NCI-H774 (cell line): ENCODE data around the gene DNMT1.

Source experiments
- DNase-seq: peaks from one replicate; lab custom pipeline; 2025; lab: John Stamatoyannopoulos, UW

Gene DNMT1

DNA sequence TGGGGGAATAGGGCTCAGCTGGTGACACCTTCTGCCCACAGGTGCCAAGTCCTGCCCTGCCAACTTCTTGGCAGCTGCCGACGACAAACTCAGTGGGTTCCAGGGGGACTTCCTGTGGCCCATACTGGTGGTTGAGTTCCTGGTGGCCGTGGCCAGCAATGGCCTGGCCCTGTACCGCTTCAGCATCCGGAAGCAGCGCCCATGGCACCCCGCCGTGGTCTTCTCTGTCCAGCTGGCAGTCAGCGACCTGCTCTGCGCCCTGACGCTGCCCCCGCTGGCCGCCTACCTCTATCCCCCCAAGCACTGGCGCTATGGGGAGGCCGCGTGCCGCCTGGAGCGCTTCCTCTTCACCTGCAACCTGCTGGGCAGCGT is 81.2 kb downstream of the DNMT1 start:
- no peak for DNase-seq

GRCh38 chr19:10112895-10113591 is 81.7 kb downstream of the DNMT1 start:
- DNase-seq, result no peak

DNA sequence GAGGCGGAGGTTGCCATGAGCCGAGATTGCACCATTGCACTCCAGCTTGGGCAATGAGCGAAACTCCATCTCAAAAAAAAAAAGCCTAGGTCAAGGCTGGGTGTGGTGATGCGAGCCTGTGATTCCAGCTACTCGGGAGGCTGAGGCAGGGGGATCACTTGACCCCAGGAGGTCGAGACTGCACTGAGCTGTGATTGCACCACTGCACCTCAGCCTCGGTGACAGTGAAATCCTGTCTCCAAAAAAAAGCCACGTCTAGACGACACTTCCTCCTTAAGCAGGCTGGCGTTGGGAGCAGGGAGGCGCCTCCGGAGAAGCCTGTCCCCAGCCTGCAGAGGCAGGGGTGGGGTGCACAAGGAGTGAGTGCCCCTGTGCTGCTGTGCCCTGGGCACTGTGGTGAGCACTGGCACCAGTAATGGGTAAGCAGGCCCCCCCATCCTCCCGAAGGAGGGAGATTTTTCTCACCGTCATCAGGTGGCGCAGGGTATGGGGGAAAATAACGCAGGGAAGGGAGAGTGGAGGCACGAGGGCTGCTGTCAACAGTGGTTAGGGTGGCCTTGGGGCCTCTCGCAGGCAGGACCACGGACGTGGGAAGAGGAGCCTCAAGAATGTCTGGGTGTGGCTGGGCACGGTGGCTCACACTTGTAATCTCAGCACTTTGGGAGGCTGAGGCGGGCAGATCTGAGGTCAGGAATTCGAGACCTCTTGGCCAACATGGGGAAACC is 82.6 kb downstream of the DNMT1 start:
- no peak for DNase-seq

- DNase-seq, result no peak
These were observed 83.3 kb downstream of the DNMT1 start, which contains the start of gene P2RY11 for GRCh38 chr19:10111405-10111811. Gene P2RY11 (plus strand): TSS chr19:10111693. CDS start chr19:10111722, 29 bp downstream.

- no peak for DNase-seq
These were observed 83.8 kb downstream of the DNMT1 start for GRCh38 chr19:10110972-10111317.

DNA sequence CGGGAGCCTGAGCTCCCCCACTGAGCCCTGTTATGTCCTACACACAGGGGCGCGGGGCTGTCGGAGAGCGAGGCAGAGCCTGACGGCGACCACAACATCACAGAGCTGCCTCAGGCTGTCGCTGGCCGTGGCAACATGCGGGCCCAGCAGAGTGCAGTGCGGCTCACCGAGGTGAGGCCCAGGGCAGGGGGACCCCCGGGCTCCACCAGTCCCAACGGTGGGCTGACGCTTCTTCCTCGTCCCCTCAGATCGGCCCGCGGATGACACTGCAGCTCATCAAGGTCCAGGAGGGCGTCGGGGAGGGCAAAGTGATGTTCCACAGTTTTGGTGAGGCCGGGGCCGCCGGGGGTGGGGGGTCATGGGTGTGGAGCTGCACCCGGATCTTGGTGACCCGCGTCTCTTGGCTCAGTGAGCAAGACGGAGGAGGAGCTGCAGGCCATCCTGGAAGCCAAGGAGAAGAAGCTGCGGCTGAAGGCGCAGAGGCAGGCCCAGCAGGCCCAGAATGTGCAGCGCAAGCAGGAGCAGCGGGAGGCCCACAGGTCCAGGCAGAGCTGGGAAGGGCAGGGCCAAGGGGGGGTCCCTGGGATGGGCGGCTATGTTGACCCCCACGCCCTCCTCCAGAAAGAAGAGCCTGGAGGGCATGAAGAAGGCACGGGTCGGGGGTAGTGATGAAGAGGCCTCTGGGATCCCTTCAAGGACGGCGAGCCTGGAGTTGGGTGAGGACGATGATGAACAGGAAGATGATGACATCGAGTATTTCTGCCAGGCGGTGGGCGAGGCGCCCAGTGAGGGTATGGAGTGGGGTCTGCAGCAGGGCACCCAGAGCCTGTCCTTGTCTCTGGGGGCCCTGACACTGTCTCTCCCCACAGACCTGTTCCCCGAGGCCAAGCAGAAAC is 84.4 kb downstream of the DNMT1 start:
- no peak for DNase-seq

GRCh38 chr19:10109528-10109927 is 85.2 kb downstream of the DNMT1 start:
- DNase-seq, result no peak

- no peak for DNase-seq
These were observed 86.9 kb downstream of the DNMT1 start for GRCh38 chr19:10107817-10108367.

GRCh38 chr19:10107254-10107653 is 87.5 kb downstream of the DNMT1 start:
- no peak for DNase-seq

DNA sequence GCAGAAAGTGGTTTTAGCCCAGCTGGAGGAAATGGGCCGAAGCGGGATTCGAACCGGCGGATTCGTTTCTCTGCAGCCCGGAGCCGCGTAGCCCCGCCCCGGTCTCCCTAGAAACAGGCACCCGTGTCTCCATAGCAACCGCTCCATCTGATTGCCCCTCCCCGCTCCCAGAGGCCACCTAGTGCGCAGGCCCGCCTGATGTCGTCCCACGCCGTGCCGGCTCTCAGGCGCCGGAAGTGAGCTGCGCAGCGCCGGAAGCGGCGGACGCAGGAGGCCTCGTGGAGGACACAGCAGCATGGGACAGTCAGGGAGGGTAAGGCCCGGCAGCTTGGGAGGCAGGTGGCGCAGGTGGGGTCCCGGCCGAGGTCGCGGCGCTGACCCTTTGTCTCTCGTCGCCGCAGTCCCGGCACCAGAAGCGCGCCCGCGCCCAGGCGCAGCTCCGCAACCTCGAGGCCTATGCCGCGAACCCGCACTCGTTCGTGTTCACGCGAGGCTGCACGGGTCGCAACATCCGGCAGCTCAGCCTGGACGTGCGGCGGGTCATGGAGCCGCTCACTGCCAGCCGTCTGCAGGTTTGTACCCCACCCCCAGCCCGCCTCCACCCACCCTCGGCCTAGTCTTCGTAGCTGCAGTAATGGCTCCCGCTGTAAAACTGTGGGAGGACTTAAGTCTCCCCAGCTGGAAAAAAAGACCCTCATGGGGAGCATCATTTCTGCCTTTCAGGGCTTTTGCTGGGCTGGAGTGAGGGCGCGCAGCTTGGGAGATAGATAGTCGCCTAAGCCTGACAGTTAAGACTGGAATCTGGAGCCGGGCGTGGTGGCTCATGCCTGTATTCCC is 88.4 kb downstream of the DNMT1 start, which contains the start of gene PPAN:
Gene PPAN (plus strand): TSS at position 263 of the 837 bp plus-strand sequence. CDS start 33 bp downstream, at position 296.
- DNase-seq, result peak; percentile 96

DNA sequence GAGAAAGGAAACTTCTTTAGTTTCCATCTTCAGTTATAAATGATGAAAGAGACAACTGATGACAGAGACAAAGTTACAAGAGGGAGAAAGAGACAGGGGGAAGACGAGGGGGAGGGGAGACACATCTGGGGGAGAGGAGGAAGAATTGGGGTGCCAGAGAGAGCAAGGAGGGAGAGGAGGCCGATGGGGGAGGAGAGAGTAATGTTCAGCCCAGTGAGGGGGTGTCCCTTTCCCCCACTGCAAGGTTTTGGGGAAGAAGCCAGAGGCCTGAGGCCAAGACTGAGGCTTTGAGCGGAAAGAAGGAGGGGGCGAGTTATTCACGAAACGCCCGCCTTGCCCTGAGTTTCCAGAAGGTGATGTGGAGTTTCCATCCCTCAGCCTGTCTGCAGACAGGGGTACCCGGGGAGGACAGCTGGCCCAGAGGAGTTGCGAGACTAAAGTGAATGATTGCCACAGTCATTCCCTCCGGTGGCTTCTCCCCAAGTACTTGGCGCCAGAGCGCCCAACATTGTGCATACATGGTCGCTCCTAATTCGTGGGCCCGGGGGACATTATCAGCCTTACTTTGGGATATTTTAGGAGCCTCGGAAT is 89.1 kb downstream of the DNMT1 start:
- DNase-seq, result no peak

DNA sequence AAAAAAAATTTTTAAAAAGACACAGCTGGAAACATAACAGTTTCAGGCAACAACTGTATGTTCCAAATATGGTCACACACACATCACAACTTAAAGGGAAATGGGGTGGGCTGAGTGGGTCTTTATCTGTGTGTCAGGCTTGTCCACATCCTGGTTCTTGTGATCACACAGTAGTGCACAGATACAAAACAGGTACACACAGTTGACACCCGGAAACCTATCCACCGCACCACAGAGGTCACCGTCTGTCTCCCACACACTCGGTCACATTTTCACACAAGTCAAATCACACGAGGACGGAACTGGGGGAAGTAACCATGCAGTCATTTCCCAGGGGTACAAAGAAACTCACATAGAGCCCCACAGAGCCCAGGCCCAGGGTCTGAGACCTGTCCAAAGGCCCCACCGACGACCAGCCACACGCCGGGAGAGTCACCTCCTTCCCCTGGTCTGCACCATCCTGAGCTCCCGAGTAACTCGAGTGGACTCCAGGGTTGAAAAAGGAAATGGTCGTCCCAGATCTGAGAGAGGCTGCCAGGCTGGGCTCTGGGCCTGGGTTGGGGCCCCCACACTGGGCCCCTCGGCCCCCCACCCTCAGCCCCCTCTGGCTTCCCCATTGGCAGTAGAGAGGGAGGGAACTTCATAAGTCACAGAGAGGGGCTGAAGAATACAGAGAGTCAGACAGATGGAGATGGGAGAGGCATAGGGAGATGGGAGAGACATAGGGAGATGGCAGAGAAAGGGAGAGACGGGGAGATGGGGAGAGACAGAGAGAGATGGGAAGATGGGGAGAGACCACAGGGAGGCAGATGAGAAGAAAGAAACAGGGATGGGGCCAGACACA is 89.9 kb downstream of the DNMT1 start:
- no peak for DNase-seq

GRCh38 chr19:10104130-10104513 is 90.6 kb downstream of the DNMT1 start:
- no peak for DNase-seq

GRCh38 chr19:10102787-10103236 is 91.9 kb downstream of the DNMT1 start:
- DNase-seq, result no peak

GRCh38 chr19:10100163-10100785 is 94.5 kb downstream of the DNMT1 start:
- no peak for DNase-seq

DNA sequence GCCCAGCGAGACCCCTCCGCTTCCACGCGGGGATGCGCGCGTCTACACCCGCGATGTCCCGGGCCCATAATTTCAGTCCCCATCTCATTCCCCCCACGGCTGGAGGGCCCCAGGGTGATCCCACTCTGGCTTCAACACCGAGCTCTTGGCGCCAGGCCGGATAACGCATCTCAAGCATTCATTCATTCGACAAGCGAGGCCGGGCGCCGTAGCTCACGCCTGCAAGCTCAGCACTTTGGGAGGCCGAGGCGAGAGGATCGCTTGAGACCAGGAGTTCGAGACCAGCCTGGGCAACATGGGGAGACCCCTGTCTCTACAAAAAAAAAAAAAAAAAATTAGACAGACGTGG is 98.2 kb downstream of the DNMT1 start:
- DNase-seq, result no peak

GRCh38 chr19:10095948-10096614 is 98.7 kb downstream of the DNMT1 start:
- DNase-seq, result peak; percentile 93

- DNase-seq, result no peak
These were observed 99.2 kb downstream of the DNMT1 start for GRCh38 chr19:10095622-10095947.
